ENCODE measurements around the gene ENPP6.

- TF ChIP-seq GATA2 (IDR thresholded peaks at IDR 0.05; ENCODE audit: low read depth, low read length) (no peak), GATA3 (IDR thresholded peaks at IDR 0.05; ENCODE audit: low read depth, low read length) (no peak)
Observed at GRCh38 chr4:184193556-184194525, 23.8 kb downstream of the ENPP6 start.
